Right forelimb (tissue), 1 donor: ENCODE measurements around the gene LTO1.
"Not testable (repeated sequence)": the region's sequence is repeated elsewhere in the genome, so short reads cannot be mapped to it uniquely, and the experiment has no call there.

ENCODE experiments used
- DNase-seq: peaks from one replicate; pipeline ENCODE4 v3.0.0-alpha.2; 2018

Gene LTO1

DNA sequence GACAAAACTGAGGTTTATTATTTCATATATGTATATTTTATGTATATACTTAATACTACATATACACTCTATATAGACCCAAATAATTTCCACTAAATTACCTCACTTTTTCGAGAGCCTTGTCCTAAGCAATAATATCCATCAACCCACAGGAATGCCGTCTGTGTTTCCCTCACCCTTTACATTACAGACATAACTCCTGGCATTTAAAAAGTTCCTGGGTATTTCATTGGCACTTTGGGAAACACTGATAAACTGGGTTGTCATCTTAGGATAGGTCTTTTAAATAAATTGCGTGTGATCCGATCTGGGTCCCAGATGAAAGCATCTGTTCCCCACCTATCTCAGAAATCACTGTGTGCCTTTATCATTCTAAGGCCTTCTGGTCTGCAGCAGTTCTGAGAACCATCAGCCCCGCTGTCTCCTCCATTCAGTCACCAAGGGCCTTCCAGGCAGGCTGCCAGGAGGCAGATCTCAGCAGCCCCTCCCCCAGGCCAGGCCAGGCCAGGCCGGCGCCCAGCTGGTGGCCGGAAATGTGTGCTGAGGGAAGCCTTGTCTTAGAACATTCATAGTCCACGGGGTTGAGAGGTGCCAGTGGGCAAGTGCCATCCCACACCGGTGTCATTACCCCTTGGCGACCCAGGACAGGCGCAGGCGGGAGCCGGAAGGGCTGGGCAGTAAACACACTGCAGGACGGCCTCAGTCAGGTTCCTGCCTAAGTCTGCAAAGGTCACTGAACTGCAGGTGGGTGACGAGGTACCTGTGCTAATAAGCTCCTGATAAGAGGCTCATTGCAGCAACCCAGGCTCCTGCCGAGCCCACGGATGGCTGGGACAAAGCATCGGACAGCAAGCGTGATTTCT is 25.4 kb upstream of the LTO1 start:
- peak; percentile 83 for DNase-seq

GRCh38 chr11:69699213-69699612 is 24.1 kb upstream of the LTO1 start:
- no peak for DNase-seq

GRCh38 chr11:69698362-69698761 is 23.2 kb upstream of the LTO1 start:
- DNase-seq: no peak

- no peak for DNase-seq
Measured at GRCh38 chr11:69697861-69698260, 22.7 kb upstream of the LTO1 start.

GRCh38 chr11:69697469-69697843 is 22.3 kb upstream of the LTO1 start:
- no peak for DNase-seq

- DNase-seq: peak; percentile 37
Measured at GRCh38 chr11:69696749-69697468, 21.8 kb upstream of the LTO1 start.

DNA sequence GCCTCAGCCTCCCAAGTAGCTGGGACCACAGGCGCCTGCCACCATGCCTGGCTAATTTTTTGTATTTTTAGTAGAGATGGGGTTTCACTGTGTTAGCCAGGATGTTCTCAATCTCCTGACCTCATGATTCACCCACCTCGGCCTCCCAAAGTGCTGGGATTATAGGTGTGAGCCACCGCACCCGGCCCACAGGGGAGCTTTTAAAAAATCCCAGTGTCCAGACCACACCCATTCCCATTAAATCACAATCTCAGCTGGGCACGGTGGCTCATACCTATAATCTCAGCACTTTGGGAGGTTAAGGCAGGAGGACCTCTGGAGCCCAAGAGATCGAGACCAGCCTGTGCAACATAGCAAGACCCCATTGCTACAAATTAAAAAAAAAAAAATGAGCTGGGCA is 20.8 kb upstream of the LTO1 start:
- not testable (repeated sequence) for DNase-seq

- DNase-seq: no peak
Measured at GRCh38 chr11:69695581-69695980, 20.4 kb upstream of the LTO1 start.

GRCh38 chr11:69694781-69695180 is 19.6 kb upstream of the LTO1 start:
- no peak for DNase-seq

DNA sequence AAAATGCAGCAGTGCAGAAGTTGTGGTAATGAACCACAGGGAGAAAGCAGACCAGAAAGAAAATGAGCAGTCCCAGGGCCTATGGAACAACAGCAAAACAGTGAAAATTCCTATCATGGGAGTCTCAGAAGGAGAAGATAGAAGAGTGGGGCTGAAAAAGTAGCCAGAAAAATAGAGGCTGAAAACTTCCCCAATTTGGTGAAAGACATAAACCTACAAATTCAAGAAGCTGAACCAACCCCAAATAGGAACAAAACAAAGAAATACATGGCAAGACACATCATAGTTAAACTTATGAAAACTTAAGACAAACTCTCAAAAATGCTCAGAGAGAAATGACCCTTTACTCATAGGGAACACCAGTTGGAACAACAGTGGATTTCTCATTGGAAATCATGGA is 17.3 kb upstream of the LTO1 start:
- no peak for DNase-seq

DNA sequence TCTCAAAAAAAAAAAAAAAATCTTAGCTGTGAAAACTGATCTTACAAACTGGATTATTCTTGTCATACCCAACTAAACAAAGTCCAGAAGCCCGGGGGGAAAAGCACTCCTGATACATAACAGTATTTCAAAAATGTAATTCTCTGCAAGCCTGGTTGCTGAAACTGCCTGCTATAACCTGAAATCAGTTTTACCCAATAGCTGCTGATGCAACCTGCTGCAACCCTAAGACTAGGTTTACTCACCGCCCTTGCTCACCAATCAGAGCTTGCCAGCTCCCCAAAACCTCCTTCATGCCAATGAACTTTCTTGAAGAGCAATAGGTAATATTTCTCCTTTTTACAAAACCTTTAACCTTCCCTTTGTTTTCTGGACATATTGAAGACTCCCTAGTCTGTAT is 16.3 kb upstream of the LTO1 start:
- DNase-seq: no peak

GRCh38 chr11:69689484-69690319 is 14.5 kb upstream of the LTO1 start:
- DNase-seq: no peak

DNA sequence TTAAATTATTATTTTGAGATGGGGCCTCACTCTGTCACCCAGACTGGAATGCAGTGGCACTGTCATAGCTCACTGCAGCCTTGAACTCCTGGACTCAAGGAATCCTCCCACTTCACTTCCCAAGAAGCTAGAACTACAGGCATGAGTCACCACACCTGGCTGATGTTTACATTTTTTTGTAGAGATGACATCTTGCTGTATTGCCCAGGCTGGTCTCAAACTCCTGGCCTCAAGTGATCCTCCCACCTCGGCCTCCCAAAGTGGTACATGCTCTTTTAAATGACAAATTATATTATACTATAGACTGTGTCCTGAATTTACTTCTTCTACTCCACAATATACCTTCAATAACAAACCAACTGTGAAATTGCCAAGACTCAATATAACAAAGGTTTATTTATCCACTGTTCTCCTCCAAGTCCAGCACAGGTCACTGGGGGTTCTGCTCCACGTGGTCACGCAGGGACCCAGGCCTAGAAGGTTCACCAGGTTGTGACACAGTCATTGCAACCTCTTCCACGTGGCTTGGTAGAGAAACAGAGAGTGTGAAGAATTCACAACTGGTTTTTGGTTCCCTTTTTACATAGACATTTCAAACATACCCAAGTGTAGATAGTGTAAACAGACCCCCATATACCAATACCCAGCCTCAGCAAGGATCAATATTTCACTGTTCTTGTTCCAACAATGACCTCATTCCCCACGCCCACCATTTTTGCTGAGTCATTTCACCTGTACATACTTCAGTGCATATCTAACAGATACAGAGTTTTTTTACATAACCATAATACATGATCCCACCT is 13.0 kb upstream of the LTO1 start:
- DNase-seq: not testable (repeated sequence)

DNA sequence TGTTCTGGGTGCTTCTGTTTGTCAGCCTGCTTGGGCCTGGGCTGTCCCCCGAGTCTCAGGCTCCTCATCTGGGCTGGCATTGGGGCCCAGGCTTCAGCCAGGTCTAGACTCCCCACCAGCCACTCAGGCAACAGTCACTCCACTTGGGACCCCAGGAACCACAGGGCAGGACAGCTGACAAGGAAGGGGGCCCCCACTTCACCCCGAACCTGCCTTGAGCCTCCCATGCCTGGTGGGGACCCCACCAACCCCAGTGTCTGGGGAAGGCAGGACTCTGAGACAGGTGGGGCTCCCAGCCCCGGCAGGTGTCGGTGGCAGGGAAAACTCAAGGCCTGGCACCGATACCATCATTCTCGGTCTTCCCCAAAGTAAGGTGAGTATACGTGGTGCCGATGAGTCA is 11.7 kb upstream of the LTO1 start:
- no peak for DNase-seq

- no peak for DNase-seq
Measured at GRCh38 chr11:69686452-69686851, 11.3 kb upstream of the LTO1 start.

DNA sequence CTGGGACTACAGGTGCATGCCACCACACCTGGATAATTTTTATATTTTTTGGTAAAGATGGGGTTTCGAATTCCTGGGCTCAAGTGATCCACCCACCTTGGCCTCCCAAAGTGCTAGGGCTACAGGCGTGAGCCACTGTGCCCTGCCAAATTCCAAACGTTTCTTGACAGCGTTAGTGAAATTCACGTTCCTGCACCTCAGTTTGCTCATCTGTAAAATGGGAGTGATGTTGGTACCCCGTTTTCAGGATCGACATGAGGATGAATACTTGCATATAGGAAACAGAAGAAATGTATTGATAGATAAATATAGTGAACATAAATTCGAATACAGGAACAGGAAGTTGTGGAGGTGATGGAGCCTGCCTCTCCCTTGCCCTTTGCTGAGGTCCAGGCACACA is 10.2 kb upstream of the LTO1 start:
- DNase-seq: no peak

DNA sequence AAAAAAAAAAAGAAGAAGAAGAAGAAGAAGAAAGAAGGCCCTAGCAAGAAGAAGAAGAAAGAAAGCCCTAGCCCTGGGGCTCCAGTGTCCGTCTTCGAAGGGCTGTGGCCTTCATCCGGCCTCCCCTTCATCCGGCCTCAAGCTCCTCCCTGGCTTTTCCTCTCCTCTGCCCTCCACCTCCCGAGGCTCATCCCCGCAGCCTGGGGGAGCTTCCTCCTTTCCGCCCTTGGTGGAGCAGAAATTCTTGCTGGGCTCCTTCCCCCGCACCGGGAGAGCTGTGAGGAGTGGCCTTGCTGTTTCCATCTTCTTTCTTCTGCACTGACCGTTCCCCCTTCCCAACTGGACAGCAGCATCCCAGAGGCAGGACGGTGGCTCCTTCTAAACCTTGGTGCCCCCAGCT is 9.5 kb upstream of the LTO1 start:
- DNase-seq: no peak

GRCh38 chr11:69683764-69684333 is 8.7 kb upstream of the LTO1 start:
- DNase-seq: no peak

- no peak for DNase-seq
Measured at GRCh38 chr11:69682681-69683326, 7.7 kb upstream of the LTO1 start.

DNA sequence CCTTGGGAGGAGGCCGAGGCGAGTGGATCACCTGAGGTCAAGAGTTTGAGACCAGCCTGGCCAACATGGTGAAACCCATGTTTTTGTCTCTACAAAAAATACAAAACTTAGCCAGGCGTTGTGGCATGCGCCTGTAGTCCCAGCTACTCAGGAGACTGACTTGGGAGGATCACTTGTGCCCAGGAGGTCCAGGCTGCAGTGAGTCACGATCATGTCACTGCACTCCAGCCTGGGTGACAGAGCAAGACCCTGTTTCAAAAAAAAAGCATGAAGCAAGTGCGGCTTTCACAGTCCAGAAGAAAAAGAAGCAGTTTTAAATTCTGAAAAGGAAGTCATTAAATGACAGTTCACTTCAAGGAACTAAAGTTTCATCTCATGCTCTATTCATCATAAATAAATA is 7.1 kb upstream of the LTO1 start:
- DNase-seq: no peak

GRCh38 chr11:69680688-69681087 is 5.5 kb upstream of the LTO1 start:
- DNase-seq: no peak

GRCh38 chr11:69677749-69678148 is 2.6 kb upstream of the LTO1 start:
- DNase-seq: no peak
